NT2/D1 (cell line): ENCODE data around the gene BRD1.

ENCODE experiments used
- DNase-seq: peaks from one replicate; pipeline ENCODE4 v3.0.0-alpha.2; 2011; ENCODE audit warnings: low read depth, low spot score
- H3K27me3 ChIP-seq: 2 replicates; pipeline ENCODE4 v1.6.0; 2011; ENCODE audit warnings: mild to moderate bottlenecking; ENCODE audit not compliant: insufficient read length, insufficient read depth
- H3K36me3 ChIP-seq: 2 replicates; pipeline ENCODE4 v1.6.1; 2011; ENCODE audit warnings: mild to moderate bottlenecking, low read length, mixed read lengths; ENCODE audit not compliant: insufficient read depth, insufficient read length
- H3K4me1 ChIP-seq: 2 replicates; pipeline ENCODE4 v1.5.1; 2011; ENCODE audit not compliant: insufficient read depth, insufficient read length
- H3K4me3 ChIP-seq: 2 replicates; pipeline ENCODE4 v1.5.1; 2011; ENCODE audit warnings: low read depth; ENCODE audit not compliant: insufficient read length
- H3K9ac ChIP-seq: 2 replicates; pipeline ENCODE4 v1.6.0; 2011; ENCODE audit warnings: low read depth; ENCODE audit not compliant: insufficient read length
- H3K9me3 ChIP-seq: 2 replicates; pipeline ENCODE4 v1.5.1; 2011; ENCODE audit warnings: mild to moderate bottlenecking, low read length; ENCODE audit not compliant: insufficient read depth
- SUZ12 ChIP-seq: IDR thresholded peaks from 2 replicates; pipeline ENCODE4 v1.6.1; 2011; ENCODE audit not compliant: insufficient read length, insufficient read depth; ENCODE audit errors: extremely low read depth
- YY1 ChIP-seq: IDR thresholded peaks from 2 replicates; pipeline ENCODE4 v1.6.1; 2011; ENCODE audit not compliant: insufficient read length, insufficient read depth
- ZNF274 ChIP-seq: IDR thresholded peaks from 2 replicates; pipeline ENCODE4 v1.6.1; 2011; ENCODE audit warnings: mild to moderate bottlenecking, low read depth, low read length

BRD1 gene

GRCh38 chr22:49726022-49726681 is 101.5 kb downstream of the BRD1 start:
- no peaks in the 10 kb centered on the region for H3K4me1 ChIP-seq
- DNase-seq, result no peak
- no peak overlapping the region for H3K4me3 ChIP-seq
- peaks cover 64% of the 10 kb centered on the region for H3K27me3 ChIP-seq
- no peak overlapping the region for H3K9ac ChIP-seq
- TF ChIP-seq YY1 (no peak), SUZ12 (no peak), ZNF274 (no peak)
- H3K9me3 ChIP-seq, result no peaks in the 10 kb centered on the region
- no peaks in the 10 kb centered on the region for H3K36me3 ChIP-seq

DNA sequence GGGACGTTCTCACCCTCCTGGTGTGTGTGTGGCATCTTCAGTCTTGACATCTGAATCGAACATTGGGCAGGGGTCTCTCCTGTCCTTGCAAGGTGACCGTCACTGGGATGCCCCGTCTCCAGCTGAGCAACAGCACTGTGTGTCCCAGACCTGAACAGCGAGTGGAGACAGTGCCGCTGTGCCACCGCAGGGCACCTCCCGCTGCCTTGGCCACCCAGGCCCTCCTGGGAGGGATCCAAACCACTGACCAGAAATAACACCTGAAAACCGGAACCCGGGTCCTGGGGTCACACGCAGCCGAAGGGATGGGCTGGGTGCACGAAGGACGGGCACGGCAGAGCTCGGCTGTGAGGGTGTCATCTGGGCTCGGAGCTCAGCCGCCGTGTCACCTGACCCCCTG is 102.2 kb downstream of the BRD1 start:
- Histone ChIP-seq H3K4me1 (no peaks in the 10 kb centered on the region), H3K9ac (no peak overlapping the region), H3K9me3 (no peaks in the 10 kb centered on the region), H3K27me3 (peaks cover 64% of the 10 kb centered on the region), H3K4me3 (no peak overlapping the region), H3K36me3 (no peaks in the 10 kb centered on the region)
- TF ChIP-seq ZNF274, result no peak
- TF ChIP-seq YY1, result no peak
- no peak for TF ChIP-seq SUZ12
- no peak for DNase-seq

DNA sequence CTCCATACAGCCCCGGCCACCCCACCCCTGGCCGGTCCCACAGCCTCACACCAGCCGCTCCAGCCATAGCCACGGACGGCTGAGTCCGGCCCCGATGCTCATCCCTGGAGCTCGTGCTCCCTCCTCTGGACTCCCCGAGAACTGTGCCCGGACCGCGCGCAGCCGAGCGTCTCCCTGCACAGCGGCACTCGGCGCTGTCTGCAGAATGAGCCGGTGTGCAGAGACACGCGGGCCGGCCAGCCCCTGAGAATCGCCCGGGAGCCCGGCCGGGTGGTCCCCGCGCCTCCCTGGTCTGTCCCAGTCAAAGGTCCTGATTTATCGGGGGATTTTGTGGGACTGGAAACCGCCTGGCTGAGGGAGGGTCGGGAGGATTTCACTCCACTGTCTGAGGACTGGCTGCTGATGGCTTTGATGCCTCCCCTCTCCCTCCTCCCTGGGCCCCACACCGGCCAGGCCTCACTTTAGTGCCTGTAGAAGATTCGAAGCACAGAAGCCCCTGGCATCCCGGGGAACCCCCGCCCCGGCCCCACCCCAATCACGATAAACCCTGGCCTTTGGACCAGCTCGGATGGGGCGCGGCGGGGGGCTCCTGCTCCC is 102.7 kb downstream of the BRD1 start:
- TF ChIP-seq SUZ12, result peak; percentile 34
- TF ChIP-seq ZNF274, result no peak
- no peak for TF ChIP-seq YY1
- H3K9ac ChIP-seq, result peak overlapping the region; percentile 56
- DNase-seq, result peak; percentile 33
- peaks cover 64% of the 10 kb centered on the region for H3K27me3 ChIP-seq
- H3K36me3 ChIP-seq, result no peaks in the 10 kb centered on the region
- H3K4me3 ChIP-seq, result peak overlapping the region; percentile 18
- H3K9me3 ChIP-seq, result no peaks in the 10 kb centered on the region
- no peaks in the 10 kb centered on the region for H3K4me1 ChIP-seq

- no peak for TF ChIP-seq YY1
- no peak for TF ChIP-seq SUZ12
- no peak for TF ChIP-seq ZNF274
Measured at GRCh38 chr22:49724030-49724892, 103.4 kb downstream of the BRD1 start.

GRCh38 chr22:49723478-49724029 is 104.1 kb downstream of the BRD1 start:
- no peak overlapping the region for H3K4me3 ChIP-seq

More at GRCh38 chr22:49724030-49724892, 103.4 kb downstream of the BRD1 start:
- no peaks in the 10 kb centered on the region for H3K4me1 ChIP-seq
- no peaks in the 10 kb centered on the region for H3K36me3 ChIP-seq
- DNase-seq, result no peak
- peak overlapping the region; percentile 18 for H3K4me3 ChIP-seq
- H3K27me3 ChIP-seq, result peaks cover 64% of the 10 kb centered on the region
- H3K9ac ChIP-seq, result no peak overlapping the region
- H3K9me3 ChIP-seq, result no peaks in the 10 kb centered on the region

More at GRCh38 chr22:49723478-49724029, 104.1 kb downstream of the BRD1 start:
- TF ChIP-seq YY1, result no peak
- no peak for TF ChIP-seq SUZ12
- TF ChIP-seq ZNF274, result no peak
- Histone ChIP-seq H3K4me1 (no peaks in the 10 kb centered on the region), H3K36me3 (no peaks in the 10 kb centered on the region), H3K9me3 (no peaks in the 10 kb centered on the region), H3K27me3 (peaks cover 61% of the 10 kb centered on the region), H3K9ac (no peak overlapping the region)
- no peak for DNase-seq
